Upper lobe of left lung (tissue), 4 donors: ENCODE data around the gene ARL2.

ENCODE experiments used
- CTCF ChIP-seq, 6 experiments: fragments of 450-650 bp in 4 of 6; fragments of 200-600 bp in 2 of 6; sonication (generic) in 2 of 6; IDR thresholded peaks; one replicate each; pipeline ENCODE4 v1.5.1; 2016 to 2019; ENCODE audit warnings: antibody characterized with exemption in 6 of 6
- EP300 ChIP-seq, 4 donors: sonication (generic); formaldehyde crosslinking; IDR thresholded peaks; one replicate each; pipeline ENCODE4 v1.5.1; 2017; ENCODE audit warnings: antibody characterized with exemption in 4 of 4, control low read depth in 2 of 4
- POLR2A ChIP-seq, 4 donors: fragments of 450-650 bp; IDR thresholded peaks; one replicate each; pipeline ENCODE4 v1.5.1; 2016 to 2017; ENCODE audit warnings: antibody characterized with exemption in 4 of 4, mild to moderate bottlenecking in 2 of 4
- POLR2AphosphoS5 ChIP-seq, 2 donors: sonication (generic); formaldehyde crosslinking; IDR thresholded peaks; one replicate each; pipeline ENCODE4 v1.5.1; 2017; ENCODE audit warnings: antibody characterized with exemption in 2 of 2

DNA sequence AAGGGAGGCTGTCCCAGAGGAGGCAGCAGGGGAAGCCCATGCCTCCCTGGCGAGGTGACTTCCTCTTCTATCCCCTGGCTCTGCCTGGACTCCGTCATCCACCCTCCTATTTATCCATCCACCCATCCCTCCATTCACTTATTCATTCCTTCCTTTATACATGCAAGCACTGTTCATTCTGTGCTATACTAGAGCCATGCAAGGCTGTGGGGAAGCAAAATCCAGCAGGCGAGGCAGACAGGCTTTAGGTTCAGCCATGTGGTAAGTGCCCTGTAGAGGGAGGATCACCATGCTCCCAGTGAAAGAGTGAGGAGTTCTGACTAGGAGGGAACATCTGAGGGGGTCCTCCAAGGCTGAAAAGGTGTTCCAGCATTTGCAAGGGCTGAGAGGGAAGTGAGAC, 45.6 kb downstream of the ARL2 start:
- TF ChIP-seq CTCF (IDR thresholded peaks at IDR 0.05) (no peak), POLR2A (IDR thresholded peaks at IDR 0.05) (no peak), POLR2AphosphoS5 (IDR thresholded peaks at IDR 0.05) (no peak), EP300 (IDR thresholded peaks at IDR 0.05) (no peak)
